ENCODE measurements around the gene NABP2. TPM values are rescaled to one million over a fixed set of nuclear protein-coding genes. Genes with fewer than 3 reads are reported as not detected.

NABP2 gene
- total RNA-seq, 1 experiment from 2014 or later = 49.0 TPM

GRCh38 chr12:56220611-56221231 lies 3.4 kb upstream of the NABP2 start:
- no peaks in the 10 kb centered on the region for H3K9me3 ChIP-seq (ENCODE audit: control insufficient read depth, low read depth, low read length)
- Mint-ChIP-seq H3K4me3 (peak overlapping the region; percentile 98 to 99), H3K4me1 (peaks cover 32 to 39% of the 10 kb centered on the region in 2 experiments), H3K9me3 (no peaks in the 10 kb centered on the region; a peak in 1 of 5 replicates), H3K27ac (peak overlapping the region; percentile 98), H3K27me3 (ENCODE audit: low read depth) (no peaks in the 10 kb centered on the region; the same call in 1 of the 2 replicates), H3K36me3 (ENCODE audit: insufficient read depth in 1 of 3, low read depth in 3 of 3) (peaks cover 15 to 25% (median 19%) of the 10 kb centered on the region in 3 experiments)
- H4K5ac ChIP-seq (ENCODE audit: insufficient read length, low read depth, low read length) = no peak overlapping the region
- H2BK5ac ChIP-seq (ENCODE audit: insufficient read length, low read length) = no peak overlapping the region
- no peaks in the 10 kb centered on the region for H4K20me1 ChIP-seq (ENCODE audit: control insufficient read depth, insufficient read depth, insufficient read length)
- no peak overlapping the region for H2BK15ac ChIP-seq (ENCODE audit: low read depth, low read length)
- peaks cover 2% of the 10 kb centered on the region; the same call in 1 of the 2 replicates for H3K4me1 ChIP-seq (ENCODE audit: insufficient read depth, low read length)
- H3K56ac ChIP-seq (ENCODE audit: insufficient read length, low read depth, low read length) = no peak overlapping the region
- no peak overlapping the region for H3K27ac ChIP-seq (ENCODE audit: insufficient read length, low read depth, low read length)
- H4K8ac ChIP-seq (replicated peaks; ENCODE audit: insufficient read length, low read depth, low read length) = no peak overlapping the region
- peak overlapping the region; percentile 67 for H3K9ac ChIP-seq (ENCODE audit: extremely low read depth, insufficient read length, low read length)
- no peak overlapping the region for H3K18ac ChIP-seq (ENCODE audit: insufficient read length, low read depth, low read length)
- no peak overlapping the region for H2BK20ac ChIP-seq (ENCODE audit: low read depth, low read length, poor library complexity, severe bottlenecking)
- H3K79me1 ChIP-seq (ENCODE audit: insufficient read depth, low read depth, low read length, poor library complexity, severe bottlenecking) = no peaks in the 10 kb centered on the region
- peaks cover 26% of the 10 kb centered on the region for H3K23me2 ChIP-seq (ENCODE audit: insufficient read length, low read depth, low read length, poor library complexity, severe bottlenecking)
- H2BK12ac ChIP-seq (ENCODE audit: insufficient read length, low read depth, low read length) = no peak overlapping the region
- no peak overlapping the region for H3K23ac ChIP-seq (ENCODE audit: insufficient read length, low read depth, low read length)
- H3T11ph ChIP-seq (ENCODE audit: low read length) = no peak overlapping the region
- H2AK5ac ChIP-seq (ENCODE audit: insufficient read length, low read length) = no peak overlapping the region
- DNase-seq = no peak
- H2BK120ac ChIP-seq (ENCODE audit: low read depth, low read length, poor library complexity, severe bottlenecking) = no peak overlapping the region
- H3K4ac ChIP-seq (ENCODE audit: low read depth, low read length) = no peak overlapping the region
- no peaks in the 10 kb centered on the region; the same call in 1 of the 2 replicates for H3K79me2 ChIP-seq (ENCODE audit: insufficient read depth, low read length)
- no peak for TF ChIP-seq CTCF (conservative IDR thresholded peaks at IDR 0.05)
- H3K27me3 ChIP-seq (ENCODE audit: insufficient read depth, low read length) = no peaks in the 10 kb centered on the region
- H4K91ac ChIP-seq (ENCODE audit: insufficient read length, low read depth, low read length) = no peak overlapping the region
- no peak overlapping the region for H3K14ac ChIP-seq (ENCODE audit: insufficient read depth, low read length)
- no CpG with 5 or more reads among the region's 10 CpGs for WGBS (ENCODE audit: extremely low coverage, insufficient read length, low lambda C conversion rate)
- H3K4me2 ChIP-seq (ENCODE audit: insufficient read depth, insufficient read length, low read length) = peak overlapping the region; percentile 69
- H2AFZ ChIP-seq (ENCODE audit: low read length) = no peak overlapping the region
